ENCODE measurements around the gene CYTH1. TPM values are rescaled to one million over a fixed set of nuclear protein-coding genes. Genes with fewer than 3 reads are reported as not detected.

CYTH1 gene
- total RNA-seq, 1 experiment from 2014 or later = 46.7 TPM

DNA sequence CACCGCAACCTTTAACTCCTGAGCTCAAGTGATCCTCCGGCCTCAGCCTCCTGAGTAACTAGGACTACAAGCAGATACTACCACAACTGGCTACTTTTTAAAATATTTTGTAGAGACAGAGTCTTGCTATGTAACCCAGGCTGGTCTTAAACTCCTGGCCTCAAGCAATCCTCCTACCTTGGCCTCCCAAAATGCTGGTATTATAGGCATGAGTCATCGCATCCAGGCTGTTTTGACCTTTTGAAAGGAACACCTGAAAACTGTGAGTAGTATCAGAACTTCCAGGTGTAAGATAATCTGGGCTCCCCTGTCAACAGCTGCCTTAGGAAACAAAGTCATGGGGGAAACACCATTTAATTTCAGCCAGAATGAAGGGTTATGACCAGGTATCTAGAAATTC is 77.5 kb downstream of the CYTH1 start:
- TF ChIP-seq REST (IDR thresholded peaks at IDR 0.05; ENCODE audit: insufficient read depth in 1 of 2, low read depth in 2 of 2, low read length in 1 of 2) (no peak), SIN3A (IDR thresholded peaks at IDR 0.05; ENCODE audit: borderline replicate concordance, insufficient read depth, low read depth, low read length) (no peak), CTCF (IDR thresholded peaks at IDR 0.05) (no peak), TCF7L2 (IDR thresholded peaks at IDR 0.05; ENCODE audit: low read depth, low read length) (no peak), POLR2AphosphoS5 (IDR thresholded peaks at IDR 0.05; ENCODE audit: low read depth, low read length) (no peak)
- intact Hi-C loops (cut with micrococcal nuclease; ENCODE audit: unreplicated experiment) = no loop called here
- in situ Hi-C loops (cut with HindIII; ENCODE audit: low pct_unique_long_range_greater_than_20kb, low sequenced_read_pairs) = loop anchor here (10.0 kb wide), 1 partner anchor 220 kb away; no protein-coding TSS in a partner anchor
- no peaks in the 10 kb centered on the region for H3K27me3 ChIP-seq (ENCODE audit: control insufficient read depth, insufficient read depth, low read length)
- ATAC-seq (no peak), DNase-seq (ENCODE audit: low read depth, low spot score) (no peak)
- no peak overlapping the region for H3K27ac ChIP-seq (ENCODE audit: low read length)
- H3K9me3 ChIP-seq (ENCODE audit: control insufficient read depth, insufficient read depth, low read depth, low read length) = no peaks in the 10 kb centered on the region
- H3K36me3 ChIP-seq (ENCODE audit: control insufficient read depth, insufficient read depth, low read length) = peaks cover 2% of the 10 kb centered on the region; the same call in 1 of the 2 replicates
- peaks cover 15% of the 10 kb centered on the region; the same call in 1 of the 2 replicates for H3K4me1 ChIP-seq (ENCODE audit: control insufficient read depth, insufficient read depth, low read length)
- ChIA-PET CTCF (no interaction called here), POLR2A (no interaction called here)
- no peak overlapping the region for H3K4me3 ChIP-seq (ENCODE audit: low read depth in 2 of 2, low read length in 2 of 2)
- BruUV-seq (replicated peaks) = no TSS peak

DNA sequence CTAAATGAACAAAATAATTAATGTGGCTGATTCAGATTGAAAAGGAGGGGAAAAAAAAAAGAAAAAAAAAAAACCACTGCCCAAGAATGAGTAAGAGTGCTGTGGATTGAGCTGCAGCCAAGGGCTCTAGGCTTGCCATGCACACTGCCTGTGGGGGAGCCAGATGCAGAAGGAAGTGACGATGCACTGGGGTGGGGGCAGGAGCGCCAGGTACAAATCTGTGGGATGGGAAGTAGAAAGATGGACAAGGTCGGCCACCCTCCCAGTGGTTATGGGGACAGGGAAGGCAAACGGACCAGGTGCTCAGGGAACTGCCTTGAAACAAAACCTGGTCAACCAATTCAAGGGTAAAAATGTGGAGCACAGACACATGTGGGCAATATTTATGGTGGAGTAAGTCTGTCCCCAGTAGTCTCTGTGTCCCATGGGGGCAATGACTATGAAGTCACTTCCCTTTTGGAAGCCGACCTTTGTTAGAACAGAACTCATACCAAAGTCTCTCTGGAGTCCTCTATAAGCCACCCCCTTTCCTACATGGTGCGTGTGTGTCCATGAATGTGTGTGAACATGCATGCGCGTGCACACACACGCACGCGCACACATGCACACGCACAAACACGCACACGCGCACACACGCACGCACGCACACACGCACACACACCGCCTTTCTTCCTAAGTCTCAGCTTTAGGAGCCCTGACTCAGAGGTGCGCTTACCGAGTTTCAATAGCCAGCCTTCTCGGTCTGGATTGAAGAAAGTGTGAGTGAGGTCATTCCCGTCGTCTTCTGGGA is 84.3 kb downstream of the CYTH1 start:
- ATAC-seq = no peak
- no peaks in the 10 kb centered on the region for H3K4me1 ChIP-seq (ENCODE audit: control insufficient read depth, insufficient read depth, low read length)
- TF ChIP-seq TCF7L2 (IDR thresholded peaks at IDR 0.05; ENCODE audit: low read depth, low read length) (no peak), REST (IDR thresholded peaks at IDR 0.05; ENCODE audit: insufficient read depth in 1 of 2, low read depth in 2 of 2, low read length in 1 of 2) (no peak)
- intact Hi-C loops (cut with micrococcal nuclease; ENCODE audit: unreplicated experiment) (no loop called here), in situ Hi-C loops (cut with HindIII; ENCODE audit: low pct_unique_long_range_greater_than_20kb, low sequenced_read_pairs) (no loop called here)
- no TSS peak for BruUV-seq (replicated peaks)
- ChIA-PET CTCF (no interaction called here), POLR2A (interaction anchor here (0.6 kb wide), 2 partner anchors 46 to 151 kb away, joined by 3 to 4 read pairs; no protein-coding TSS in a partner anchor)
- H3K27ac ChIP-seq (ENCODE audit: low read length) = no peak overlapping the region
- H3K36me3 ChIP-seq (ENCODE audit: control insufficient read depth, insufficient read depth, low read length) = no peaks in the 10 kb centered on the region; the same call in none of the 2 replicates
- no peaks in the 10 kb centered on the region for H3K9me3 ChIP-seq (ENCODE audit: control insufficient read depth, insufficient read depth, low read depth, low read length)
- H3K27me3 ChIP-seq (ENCODE audit: control insufficient read depth, insufficient read depth, low read length) = no peaks in the 10 kb centered on the region
- no peak overlapping the region for H3K4me3 ChIP-seq (ENCODE audit: low read depth in 2 of 2, low read length in 2 of 2)
- no peak for DNase-seq (ENCODE audit: low read depth, low spot score)
